Sigmoid colon (tissue), 4 donors: Measurements from ENCODE around the gene CABP5.
"Not testable (repeated sequence)": the region's sequence is repeated elsewhere in the genome, so short reads cannot be mapped to it uniquely, and the experiment has no call there.

Experiments used
- CTCF ChIP-seq, 4 experiments: fragments of 450-650 bp in 3 of 4; fragments of 200-600 bp in 1 of 4; IDR thresholded peaks; one replicate each; pipeline ENCODE4 v1.5.1; 2016 to 2019; ENCODE audit warnings: antibody characterized with exemption in 4 of 4, mild to moderate bottlenecking in 3 of 4, moderate library complexity in 2 of 4
- EP300 ChIP-seq, 4 donors: sonication (generic); formaldehyde crosslinking; IDR thresholded peaks; one replicate each; pipeline ENCODE4 v1.6.1; 2017; ENCODE audit warnings: antibody characterized with exemption in 4 of 4
- POLR2A ChIP-seq, 2 donors: fragments of 450-650 bp; IDR thresholded peaks; one replicate each; pipeline ENCODE4 v1.6.1; 2016; ENCODE audit warnings: antibody characterized with exemption in 2 of 2, mild to moderate bottlenecking in 2 of 2, moderate library complexity in 2 of 2
- POLR2AphosphoS5 ChIP-seq, 4 donors: sonication (generic); formaldehyde crosslinking; IDR thresholded peaks; one replicate each; pipeline ENCODE4 v1.6.1; 2017; ENCODE audit warnings: antibody characterized with exemption in 4 of 4

GRCh38 chr19:48088991-48089390 is 45.1 kb upstream of the CABP5 start:
- TF ChIP-seq CTCF, EP300, POLR2A, POLR2AphosphoS5 (IDR thresholded peaks at IDR 0.05): not testable (repeated sequence)
